MM.1S (cell line): Measurements from ENCODE around the gene PGAM2.

Experiments
- DNase-seq: peaks from one replicate; pipeline ENCODE4 v3.0.0-alpha.2; 2015
- H2AFZ ChIP-seq: fragments of 300-600 bp; sonication (generic); 2 replicates; pipeline ENCODE4 v1.6.0; 2016; ENCODE audit warnings: antibody characterized with exemption, low read length
- H3F3A ChIP-seq: fragments of 300-600 bp; sonication (generic); 2 replicates; pipeline ENCODE4 v1.6.1; 2016; ENCODE audit warnings: mild to moderate bottlenecking, antibody characterized with exemption, low read length, moderate library complexity, mixed read lengths; ENCODE audit not compliant: insufficient read depth
- H3K27ac ChIP-seq: fragments of 300-600 bp; sonication (generic); 2 replicates; pipeline ENCODE4 v1.5.1; 2016; ENCODE audit warnings: mild to moderate bottlenecking, low read length
- H3K27me3 ChIP-seq: fragments of 300-600 bp; sonication (generic); replicated peaks from 2 replicates; pipeline ENCODE4 v1.6.0; 2016; ENCODE audit warnings: low read length; ENCODE audit not compliant: insufficient read depth
- H3K36me3 ChIP-seq: fragments of 300-600 bp; sonication (generic); replicated peaks from 2 replicates; pipeline ENCODE4 v1.6.1; 2016; ENCODE audit warnings: mild to moderate bottlenecking, low read length, mixed read lengths; ENCODE audit not compliant: insufficient read depth
- H3K4me1 ChIP-seq: fragments of 300-600 bp; sonication (generic); 2 replicates; pipeline ENCODE4 v1.6.1; 2016; ENCODE audit warnings: low read length, mixed read lengths
- H3K4me2 ChIP-seq: fragments of 300-600 bp; sonication (generic); 2 replicates; pipeline ENCODE4 v1.6.0; 2016; ENCODE audit warnings: low read depth, low read length
- H3K4me3 ChIP-seq: fragments of 300-600 bp; sonication (generic); 2 replicates; pipeline ENCODE4 v1.5.1; 2016; ENCODE audit warnings: low read length, mixed read lengths
- H3K79me2 ChIP-seq: fragments of 300-600 bp; sonication (generic); 2 replicates; pipeline ENCODE4 v1.6.1; 2016; ENCODE audit warnings: mixed run types, low read length, mixed read lengths
- H3K9ac ChIP-seq: fragments of 300-600 bp; sonication (generic); 2 replicates; pipeline ENCODE4 v1.6.1; 2016; ENCODE audit warnings: low read length, mixed read lengths
- H3K9me2 ChIP-seq: fragments of 300-600 bp; sonication (generic); replicated peaks from 2 replicates; pipeline ENCODE4 v1.6.1; 2016; ENCODE audit warnings: mild to moderate bottlenecking, low read length, mixed read lengths; ENCODE audit not compliant: insufficient read depth
- H3K9me3 ChIP-seq: fragments of 300-600 bp; sonication (generic); replicated peaks from 2 replicates; pipeline ENCODE4 v1.6.1; 2016; ENCODE audit warnings: mild to moderate bottlenecking, low read length, mixed read lengths; ENCODE audit not compliant: insufficient read depth
- H4K20me1 ChIP-seq: fragments of 300-600 bp; sonication (generic); 2 replicates; pipeline ENCODE4 v1.6.1; 2016; ENCODE audit warnings: mild to moderate bottlenecking, low read length, moderate library complexity, mixed read lengths; ENCODE audit not compliant: insufficient read depth
- EZH2 ChIP-seq: fragments of 300-600 bp; sonication (generic); optimal IDR thresholded peaks from 2 replicates; pipeline ENCODE3; 2017; ENCODE audit warnings: low read depth, mild to moderate bottlenecking, antibody characterized with exemption, low read length, mixed read lengths
- EZH2phosphoT487 ChIP-seq: fragments of 300-600 bp; sonication (generic); IDR thresholded peaks from 2 replicates; pipeline ENCODE4 v1.6.1; 2018; ENCODE audit warnings: antibody characterized with exemption, low read length
- TF ChIP-seq, protein P1 (sequence below): fragments of 300-600 bp; sonication (generic); IDR thresholded peaks from 2 replicates; pipeline ENCODE4 v1.5.1; 2016; ENCODE audit warnings: antibody characterized with exemption, low read length, mixed read lengths

The PGAM2 gene

GRCh38 chr7:44094883-44095592, 29.7 kb upstream of the PGAM2 start:
- H3K4me1 ChIP-seq, result peaks cover 27% of the 10 kb centered on the region
- TF ChIP-seq, protein P1, sequence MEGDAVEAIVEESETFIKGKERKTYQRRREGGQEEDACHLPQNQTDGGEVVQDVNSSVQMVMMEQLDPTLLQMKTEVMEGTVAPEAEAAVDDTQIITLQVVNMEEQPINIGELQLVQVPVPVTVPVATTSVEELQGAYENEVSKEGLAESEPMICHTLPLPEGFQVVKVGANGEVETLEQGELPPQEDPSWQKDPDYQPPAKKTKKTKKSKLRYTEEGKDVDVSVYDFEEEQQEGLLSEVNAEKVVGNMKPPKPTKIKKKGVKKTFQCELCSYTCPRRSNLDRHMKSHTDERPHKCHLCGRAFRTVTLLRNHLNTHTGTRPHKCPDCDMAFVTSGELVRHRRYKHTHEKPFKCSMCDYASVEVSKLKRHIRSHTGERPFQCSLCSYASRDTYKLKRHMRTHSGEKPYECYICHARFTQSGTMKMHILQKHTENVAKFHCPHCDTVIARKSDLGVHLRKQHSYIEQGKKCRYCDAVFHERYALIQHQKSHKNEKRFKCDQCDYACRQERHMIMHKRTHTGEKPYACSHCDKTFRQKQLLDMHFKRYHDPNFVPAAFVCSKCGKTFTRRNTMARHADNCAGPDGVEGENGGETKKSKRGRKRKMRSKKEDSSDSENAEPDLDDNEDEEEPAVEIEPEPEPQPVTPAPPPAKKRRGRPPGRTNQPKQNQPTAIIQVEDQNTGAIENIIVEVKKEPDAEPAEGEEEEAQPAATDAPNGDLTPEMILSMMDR, result no peak
- no peak for TF ChIP-seq EZH2phosphoT487
- no peak for TF ChIP-seq EZH2
- no peak overlapping the region for H3K27ac ChIP-seq
- no peak overlapping the region for H3K4me2 ChIP-seq
- H4K20me1 ChIP-seq, result no peaks in the 10 kb centered on the region
- no peaks in the 10 kb centered on the region for H3K27me3 ChIP-seq
- H3F3A ChIP-seq, result peaks cover 11% of the 10 kb centered on the region
- DNase-seq, result no peak
- no peaks in the 10 kb centered on the region for H3K9me2 ChIP-seq
- no peak overlapping the region for H3K9ac ChIP-seq
- H2AFZ ChIP-seq, result no peak overlapping the region
- H3K79me2 ChIP-seq, result no peaks in the 10 kb centered on the region
- H3K9me3 ChIP-seq, result no peaks in the 10 kb centered on the region
- H3K4me3 ChIP-seq, result no peak overlapping the region
- no peaks in the 10 kb centered on the region for H3K36me3 ChIP-seq

DNA sequence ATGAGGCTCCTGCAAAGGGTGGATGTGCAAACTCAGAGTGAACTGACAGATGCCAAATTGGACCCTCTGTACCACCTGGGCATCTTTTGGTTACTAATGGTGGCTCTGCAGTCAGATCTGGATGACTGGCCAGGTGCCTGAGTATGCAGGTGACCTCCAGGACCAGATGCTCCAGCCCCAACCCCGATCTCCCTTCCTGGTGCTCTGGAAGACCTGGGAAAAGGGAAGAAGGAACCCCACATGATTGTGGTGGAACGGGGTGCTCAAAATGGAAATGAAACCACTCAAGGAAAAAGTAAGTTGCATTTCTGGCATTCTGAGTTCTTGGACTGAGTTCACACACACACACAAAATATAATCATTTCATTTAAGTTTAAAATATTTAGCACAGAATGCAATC, 29.0 kb upstream of the PGAM2 start:
- Histone ChIP-seq H3K4me1 (peaks cover 27% of the 10 kb centered on the region), H3K4me2 (peak overlapping the region; percentile 15; the same call in 1 of the 2 replicates)
- no peak for DNase-seq

DNA sequence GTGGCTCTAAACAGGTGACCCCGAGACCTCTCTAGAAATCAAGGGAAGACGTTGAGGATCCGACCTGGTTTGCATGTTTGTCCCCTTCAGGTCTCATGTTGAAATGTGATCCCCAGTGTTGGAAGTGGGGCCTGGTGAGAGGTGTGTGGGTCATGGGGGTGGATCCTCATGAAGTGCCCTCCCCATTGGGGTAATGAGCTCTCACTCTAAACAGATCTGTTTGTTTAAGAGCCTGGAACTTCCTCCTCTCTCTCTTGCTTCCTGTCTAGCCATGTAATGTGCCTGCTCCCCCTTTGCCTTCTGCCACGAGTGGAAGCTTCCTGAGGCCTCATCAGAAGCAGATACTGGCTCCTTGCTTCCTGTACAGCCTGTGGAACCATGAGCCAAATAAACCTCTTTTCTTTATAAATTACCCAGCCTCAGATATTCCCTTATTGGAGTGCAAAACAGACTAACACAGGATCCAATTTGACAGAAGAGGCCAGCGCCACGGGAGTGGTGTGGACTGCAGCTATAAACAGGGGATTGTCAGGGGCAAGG, 27.8 kb upstream of the PGAM2 start:
- Histone ChIP-seq H3K27me3 (no peaks in the 10 kb centered on the region), H3K9me2 (no peaks in the 10 kb centered on the region), H3K4me1 (peaks cover 24% of the 10 kb centered on the region), H3K79me2 (no peaks in the 10 kb centered on the region), H2AFZ (no peak overlapping the region), H3K4me3 (no peak overlapping the region), H3K4me2 (no peak overlapping the region), H3K9me3 (no peaks in the 10 kb centered on the region), H3K27ac (no peak overlapping the region), H3F3A (peaks cover 11% of the 10 kb centered on the region), H3K36me3 (no peaks in the 10 kb centered on the region), H3K9ac (no peak overlapping the region), H4K20me1 (no peaks in the 10 kb centered on the region)
- DNase-seq, result no peak
- TF ChIP-seq, protein P1, result no peak
- TF ChIP-seq EZH2, result no peak
- TF ChIP-seq EZH2phosphoT487, result no peak

More for the DNA sequence above, 29.0 kb upstream of the PGAM2 start:
- Histone ChIP-seq H3K36me3 (no peaks in the 10 kb centered on the region), H4K20me1 (no peaks in the 10 kb centered on the region), H3K9me3 (no peaks in the 10 kb centered on the region), H3F3A (peaks cover 11% of the 10 kb centered on the region), H3K79me2 (no peaks in the 10 kb centered on the region), H3K9ac (no peak overlapping the region), H3K27me3 (no peaks in the 10 kb centered on the region), H3K27ac (no peak overlapping the region), H3K9me2 (no peaks in the 10 kb centered on the region), H3K4me3 (no peak overlapping the region), H2AFZ (0 out of 2 replicates have a peak overlapping the region, but pooled peaks have one; percentile 54)
- TF ChIP-seq, protein P1, result no peak
- TF ChIP-seq EZH2phosphoT487 (no peak), EZH2 (no peak)
